H7 (cell line): ENCODE results near the gene TWNK. TPM values are rescaled to one million over a fixed set of nuclear protein-coding genes. Genes with fewer than 3 reads are reported as not detected.
"Not testable (repeated sequence)": the region's sequence is repeated elsewhere in the genome, so short reads cannot be mapped to it uniquely, and the experiment has no call there.

Experiments used
- DNase-seq: peaks from one replicate; pipeline ENCODE4 v3.0.0; 2012
- H3K27me3 ChIP-seq: 2 replicates; pipeline ENCODE4 v1.6.0; 2011; ENCODE audit warnings: mild to moderate bottlenecking, low read length; ENCODE audit not compliant: control insufficient read depth, insufficient read depth
- H3K36me3 ChIP-seq: replicated peaks from 2 replicates; pipeline ENCODE4 v1.5.1; 2011; ENCODE audit warnings: low read length; ENCODE audit not compliant: control insufficient read depth, insufficient read depth
- H3K4me3 ChIP-seq: 2 replicates; pipeline ENCODE4 v1.5.1; 2011; ENCODE audit warnings: low read depth, mild to moderate bottlenecking, control low read depth, low read length, moderate library complexity; ENCODE audit not compliant: insufficient read depth
- total RNA-seq: library from RNA; depleted of rRNA; stranded (reverse); fragments of >200 nt; shearing (Covaris generic); gene quantifications from 2 replicates; pipeline ENCODE4 v1.2.3, GENCODE V29; 2014

The TWNK gene
- total RNA-seq, 1 experiment from 2014 or later = 16.0 TPM

DNA sequence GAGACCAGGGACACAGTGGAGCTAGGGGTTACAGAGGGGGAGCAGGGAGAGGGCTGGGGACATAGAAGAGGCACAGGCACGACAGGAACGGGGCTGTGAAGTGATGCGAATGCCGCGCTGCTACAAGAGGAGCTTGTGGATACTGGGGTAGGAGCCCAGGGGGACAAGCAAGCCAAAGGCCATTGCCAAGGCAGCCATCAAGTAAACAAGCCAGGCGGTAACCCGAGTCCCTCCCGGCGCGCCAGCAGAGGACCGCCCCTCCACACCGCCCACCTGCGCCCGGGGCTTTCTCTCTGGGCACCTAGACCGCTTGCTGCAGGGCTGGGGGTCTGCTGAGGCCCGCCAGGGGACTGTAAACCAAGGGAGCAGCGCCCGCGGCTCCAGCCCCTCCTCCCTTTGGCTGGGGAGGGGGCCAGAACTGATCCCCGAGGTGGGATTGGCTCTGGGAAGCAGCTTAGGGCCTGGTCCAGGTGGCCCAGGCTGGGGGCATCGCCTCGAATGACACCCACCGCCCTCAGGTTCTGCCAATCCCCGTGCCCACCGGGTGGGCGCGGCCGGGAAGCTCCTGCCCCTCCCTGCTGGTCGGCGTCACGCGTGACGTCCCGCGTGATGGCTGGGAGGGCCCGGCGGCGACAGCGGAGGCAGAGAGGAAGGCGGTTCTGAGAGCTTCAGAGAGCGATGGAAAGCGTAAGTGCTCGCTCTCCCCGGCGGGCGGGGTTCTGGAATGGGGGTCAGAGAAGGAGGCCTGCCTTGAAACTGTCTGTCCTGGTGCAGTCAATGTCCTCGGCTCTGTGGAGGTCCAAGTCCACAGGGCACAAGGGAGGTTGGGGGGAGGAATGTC is 44.7 kb downstream of the TWNK start:
- Histone ChIP-seq H3K27me3 (peaks cover 28% of the 10 kb centered on the region), H3K4me3 (peak overlapping the region; percentile 53), H3K36me3 (no peaks in the 10 kb centered on the region)
- DNase-seq = peak; percentile 89

DNA sequence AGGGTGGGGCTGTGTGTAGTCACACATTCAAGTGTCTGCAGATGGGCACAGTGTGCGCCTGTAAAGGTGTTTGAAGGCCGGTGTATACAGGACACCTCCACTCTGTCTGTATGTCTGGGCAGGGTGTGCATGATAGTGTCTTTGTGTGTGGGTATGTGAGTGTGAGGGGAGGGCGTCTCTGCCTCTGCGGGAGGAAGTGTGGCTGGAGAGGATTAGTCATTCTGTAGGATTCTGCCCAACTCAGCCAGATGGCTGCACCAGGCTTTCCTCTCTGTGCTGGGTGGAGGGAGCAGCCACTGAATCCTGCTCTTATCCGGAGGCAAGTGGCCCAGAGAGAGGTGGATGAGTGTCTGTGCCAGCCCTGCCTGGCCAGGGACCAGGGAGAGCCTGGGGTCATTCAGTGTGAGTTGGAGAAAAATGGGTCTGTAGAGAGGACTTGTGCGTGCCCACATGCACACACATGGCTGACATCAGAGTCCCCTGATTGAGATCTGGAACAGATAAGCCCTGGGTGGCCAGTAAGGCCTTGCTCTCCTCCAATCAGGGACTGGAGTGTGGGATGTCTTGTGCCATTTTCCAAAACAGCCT is 45.4 kb downstream of the TWNK start:
- peak; percentile 52 for DNase-seq
- H3K4me3 ChIP-seq = peak overlapping the region; percentile 53; the same call in 1 of the 2 replicates
- peaks cover 28% of the 10 kb centered on the region for H3K27me3 ChIP-seq

DNA sequence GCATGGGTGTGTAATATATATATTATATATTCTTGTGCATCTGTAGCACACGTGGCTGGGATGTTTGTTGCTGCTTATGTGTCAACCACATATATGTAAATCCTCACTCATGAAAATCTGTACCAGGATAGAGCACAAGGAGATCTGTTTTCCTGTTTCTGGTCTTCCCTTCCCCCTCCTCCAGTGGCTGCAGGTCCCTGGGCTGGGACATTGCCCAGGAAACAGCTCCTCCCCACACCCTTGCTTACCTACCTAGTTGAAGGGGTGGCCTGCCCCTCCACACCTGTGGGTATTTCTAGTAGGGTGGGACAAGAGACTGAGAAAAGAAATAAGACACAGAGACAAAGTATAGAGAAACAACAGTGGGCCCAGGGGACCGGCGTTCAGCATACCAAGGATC is 45.9 kb downstream of the TWNK start:
- Histone ChIP-seq H3K4me3 (no peak overlapping the region), H3K36me3 (no peaks in the 10 kb centered on the region), H3K27me3 (peaks cover 28% of the 10 kb centered on the region)
- DNase-seq = peak; percentile 11

More for the DNA sequence above, 45.4 kb downstream of the TWNK start:
- H3K36me3 ChIP-seq = no peaks in the 10 kb centered on the region

DNA sequence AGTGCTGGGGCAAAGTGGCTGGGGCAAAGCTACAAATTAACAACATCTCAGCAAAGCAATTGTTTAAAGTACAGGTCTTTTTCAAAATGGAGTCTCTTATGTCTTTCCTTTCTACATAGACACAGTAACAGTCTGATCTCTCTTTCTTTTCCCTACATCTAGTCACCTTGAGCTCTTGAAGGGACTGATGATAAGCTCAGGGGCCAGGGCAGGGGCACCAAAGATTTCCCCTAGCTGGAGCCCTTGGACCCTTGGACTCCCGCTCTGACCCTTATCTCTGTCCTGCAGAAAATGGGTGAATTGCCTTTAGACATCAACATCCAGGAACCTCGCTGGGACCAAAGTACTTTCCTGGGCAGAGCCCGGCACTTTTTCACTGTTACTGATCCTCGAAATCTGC is 47.1 kb downstream of the TWNK start:
- peaks cover 26% of the 10 kb centered on the region for H3K27me3 ChIP-seq
- DNase-seq = peak; percentile 11

DNA sequence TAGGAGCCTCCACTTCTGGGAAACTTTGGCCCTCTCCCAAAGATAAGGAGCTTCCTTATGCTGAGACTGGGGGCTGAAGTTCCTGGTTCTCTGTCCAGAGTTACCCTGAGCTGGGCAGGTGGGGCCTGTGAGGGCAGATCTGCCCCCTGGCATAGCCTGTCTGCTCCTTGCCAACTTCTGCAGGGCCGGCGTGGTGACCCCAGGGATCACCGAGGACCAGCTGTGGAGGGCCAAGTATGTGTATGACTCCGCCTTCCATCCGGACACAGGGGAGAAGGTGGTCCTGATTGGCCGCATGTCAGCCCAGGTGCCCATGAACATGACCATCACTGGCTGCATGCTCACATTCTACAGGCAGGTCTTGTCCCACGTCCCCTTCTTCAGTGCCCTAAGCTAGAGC is 48.0 kb downstream of the TWNK start:
- Histone ChIP-seq H3K36me3 (no peaks in the 10 kb centered on the region), H3K27me3 (peaks cover 21% of the 10 kb centered on the region), H3K4me3 (no peak overlapping the region)
- peak; percentile 28 for DNase-seq

More for the DNA sequence above, 47.1 kb downstream of the TWNK start:
- H3K4me3 ChIP-seq, H3K36me3 ChIP-seq: not testable (repeated sequence)

DNA sequence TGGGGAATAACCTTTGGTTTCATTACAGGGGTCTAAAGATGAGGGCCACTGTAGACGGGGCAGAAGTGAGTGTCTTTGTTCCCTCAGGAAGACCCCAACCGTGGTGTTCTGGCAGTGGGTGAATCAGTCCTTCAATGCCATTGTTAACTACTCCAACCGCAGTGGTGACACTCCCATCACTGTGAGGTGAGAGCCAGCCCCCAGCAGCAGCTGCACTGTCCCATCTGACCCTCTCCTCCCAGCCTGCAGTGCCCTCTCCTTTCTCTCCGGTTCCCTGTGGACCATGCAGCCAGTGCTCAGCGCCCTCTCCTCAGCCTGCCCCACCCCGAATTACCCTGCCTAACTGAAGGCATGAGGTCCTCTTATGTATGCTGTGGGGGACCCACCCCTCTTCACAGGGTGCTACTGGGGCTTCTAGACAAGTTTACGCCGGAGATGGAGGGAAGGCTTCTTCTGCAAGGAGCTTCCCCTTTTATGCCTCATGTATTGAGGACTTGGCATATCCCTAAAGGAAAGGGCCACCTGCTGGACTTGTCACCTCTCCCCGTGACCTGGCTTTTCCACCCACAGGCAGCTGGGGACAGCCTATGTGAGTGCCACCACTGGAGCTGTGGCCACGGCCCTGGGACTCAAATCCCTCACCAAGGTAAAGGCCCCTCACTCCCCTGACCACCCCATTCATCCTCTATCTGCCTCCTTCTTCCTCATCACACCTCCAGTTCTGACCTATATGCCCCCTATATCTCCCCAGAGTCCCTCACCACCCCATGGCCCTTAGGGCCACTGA is 48.8 kb downstream of the TWNK start:
- Histone ChIP-seq H3K27me3 (peaks cover 20% of the 10 kb centered on the region), H3K4me3 (no peak overlapping the region), H3K36me3 (no peaks in the 10 kb centered on the region)
- peak; percentile 24 for DNase-seq

DNA sequence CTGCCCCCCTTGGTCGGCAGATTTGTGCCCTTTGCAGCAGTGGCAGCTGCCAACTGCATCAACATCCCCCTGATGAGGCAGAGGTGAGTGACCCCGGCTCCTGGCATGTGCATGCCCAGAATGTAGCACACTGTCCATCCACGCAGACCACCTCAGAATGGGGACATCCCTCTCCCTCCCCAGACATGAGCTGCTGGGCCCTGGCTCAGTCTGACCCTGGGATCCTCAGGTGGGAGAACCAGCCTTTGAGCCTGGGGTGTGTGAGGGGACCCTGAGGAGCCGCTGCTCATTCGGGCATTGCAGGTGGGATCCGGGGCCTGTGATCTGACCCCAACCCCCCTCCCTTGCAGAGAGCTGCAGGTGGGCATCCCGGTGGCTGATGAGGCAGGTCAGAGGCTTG is 49.4 kb downstream of the TWNK start:
- no peaks in the 10 kb centered on the region for H3K36me3 ChIP-seq
- DNase-seq = no peak
- H3K4me3 ChIP-seq = no peak overlapping the region
- H3K27me3 ChIP-seq = peaks cover 13% of the 10 kb centered on the region

DNA sequence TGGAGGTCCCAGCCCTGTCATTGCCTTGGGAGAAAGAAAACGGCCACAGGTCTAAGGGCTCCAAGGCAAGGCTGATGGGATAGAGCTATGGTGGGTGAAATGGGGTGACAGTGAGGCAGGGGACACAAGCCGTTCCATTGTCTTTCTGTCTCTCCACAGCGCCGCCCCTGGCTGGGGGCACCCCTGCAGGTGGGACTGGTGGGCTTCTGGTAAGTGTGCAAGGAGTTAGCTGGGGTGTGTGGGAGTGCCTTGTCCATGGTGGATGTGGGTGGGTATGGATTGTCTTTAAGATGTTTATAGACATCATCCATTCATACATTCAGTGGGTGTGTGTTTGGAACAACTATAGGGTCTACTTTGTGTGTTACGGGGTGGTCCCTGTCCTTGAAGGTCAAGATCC is 51.1 kb downstream of the TWNK start:
- Histone ChIP-seq H3K27me3 (peaks cover 3% of the 10 kb centered on the region), H3K4me3 (no peak overlapping the region), H3K36me3 (no peaks in the 10 kb centered on the region)
- peak; percentile 73 for DNase-seq

DNA sequence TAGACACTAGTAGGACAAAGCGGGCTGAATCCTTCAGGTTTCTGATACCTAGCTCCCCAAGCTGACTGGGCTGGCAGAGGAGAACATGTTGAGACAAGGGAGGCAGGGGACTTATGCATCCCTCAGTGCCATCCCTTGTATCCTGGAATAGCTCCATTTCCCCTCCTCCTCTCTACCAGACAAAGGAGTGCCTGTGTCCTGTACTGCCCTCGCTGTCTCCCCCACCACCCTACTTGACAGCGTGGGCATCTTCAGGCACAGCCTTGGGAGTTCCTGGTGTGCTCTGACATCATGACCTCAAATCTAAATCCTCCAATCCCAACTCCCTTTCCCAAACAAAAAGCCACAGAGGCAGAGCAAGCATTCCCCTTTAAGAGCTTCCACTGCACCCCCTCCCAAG is 52.7 kb downstream of the TWNK start:
- Histone ChIP-seq H3K27me3 (peaks cover 6% of the 10 kb centered on the region), H3K4me3 (no peak overlapping the region), H3K36me3 (no peaks in the 10 kb centered on the region)
- DNase-seq = peak; percentile 6

DNA sequence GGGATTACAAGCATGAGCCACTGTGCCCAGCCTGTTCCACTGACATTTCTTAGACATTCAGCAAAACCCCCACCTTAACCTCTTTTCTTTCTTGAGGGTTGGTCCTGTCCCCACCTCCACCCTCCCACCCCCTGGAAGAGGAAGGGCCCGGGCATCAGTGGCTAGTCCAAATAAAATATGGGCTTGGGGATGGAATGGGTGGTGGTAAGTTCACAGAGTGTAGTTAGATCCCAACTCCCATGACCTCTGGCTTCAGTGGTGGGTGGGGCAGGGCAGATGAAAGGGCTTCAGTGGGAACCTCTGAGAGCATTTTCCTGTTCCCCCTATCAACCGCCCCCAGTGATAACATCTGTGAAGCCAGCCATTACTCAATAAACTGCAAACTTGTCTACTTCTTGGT is 53.5 kb downstream of the TWNK start:
- Histone ChIP-seq H3K36me3 (no peaks in the 10 kb centered on the region), H3K27me3 (peaks cover 13% of the 10 kb centered on the region), H3K4me3 (no peak overlapping the region)
- DNase-seq = no peak

DNA sequence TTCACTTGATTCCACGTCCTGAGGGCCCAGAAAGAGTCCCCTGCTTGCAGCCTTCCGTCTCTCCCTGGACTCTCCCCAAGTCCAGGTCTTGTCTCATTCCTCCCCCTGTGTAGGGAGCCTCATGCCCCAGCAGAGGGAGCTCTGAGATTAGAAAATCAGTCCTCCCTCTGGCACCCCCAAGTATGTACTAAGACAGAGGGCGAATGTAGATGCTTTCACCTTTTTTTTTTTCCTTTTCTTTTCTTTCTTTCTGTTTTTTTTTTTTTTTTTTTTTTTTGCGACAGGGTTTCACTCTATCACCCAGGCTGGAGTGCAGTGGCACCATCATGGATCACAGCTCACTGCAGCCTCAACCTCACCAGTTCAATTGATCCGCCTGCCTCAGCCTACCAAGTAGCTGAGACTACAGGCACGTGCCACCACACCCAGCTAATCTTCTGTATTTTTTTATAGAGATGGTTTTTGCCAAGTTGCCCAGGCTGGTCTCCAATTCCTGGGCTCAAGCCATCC is 54.0 kb downstream of the TWNK start:
- Histone ChIP-seq H3K27me3 (peaks cover 18% of the 10 kb centered on the region), H3K36me3 (no peaks in the 10 kb centered on the region), H3K4me3 (no peak overlapping the region)
- peak; percentile 89 for DNase-seq

DNA sequence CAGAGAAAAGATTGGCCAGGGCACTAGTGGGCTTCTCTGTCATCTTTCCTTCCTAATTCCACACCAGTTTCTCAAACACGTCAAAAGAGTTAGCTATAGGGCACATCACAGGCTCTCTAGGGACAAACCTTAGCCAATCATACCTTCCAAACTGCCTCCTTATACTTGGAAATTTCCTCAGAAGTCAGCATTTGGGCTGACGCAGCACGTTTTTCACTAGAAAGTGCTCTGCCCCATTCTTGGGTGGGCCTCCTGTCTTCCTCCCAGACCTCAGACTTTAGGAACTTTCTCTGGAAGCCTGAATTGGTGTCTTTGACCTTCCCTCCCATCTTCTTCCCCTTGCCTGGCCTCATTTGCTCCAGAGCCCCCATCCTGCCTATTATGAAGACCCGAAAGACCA is 54.8 kb downstream of the TWNK start:
- Histone ChIP-seq H3K27me3 (peaks cover 26% of the 10 kb centered on the region), H3K4me3 (no peak overlapping the region), H3K36me3 (no peaks in the 10 kb centered on the region)
- no peak for DNase-seq

DNA sequence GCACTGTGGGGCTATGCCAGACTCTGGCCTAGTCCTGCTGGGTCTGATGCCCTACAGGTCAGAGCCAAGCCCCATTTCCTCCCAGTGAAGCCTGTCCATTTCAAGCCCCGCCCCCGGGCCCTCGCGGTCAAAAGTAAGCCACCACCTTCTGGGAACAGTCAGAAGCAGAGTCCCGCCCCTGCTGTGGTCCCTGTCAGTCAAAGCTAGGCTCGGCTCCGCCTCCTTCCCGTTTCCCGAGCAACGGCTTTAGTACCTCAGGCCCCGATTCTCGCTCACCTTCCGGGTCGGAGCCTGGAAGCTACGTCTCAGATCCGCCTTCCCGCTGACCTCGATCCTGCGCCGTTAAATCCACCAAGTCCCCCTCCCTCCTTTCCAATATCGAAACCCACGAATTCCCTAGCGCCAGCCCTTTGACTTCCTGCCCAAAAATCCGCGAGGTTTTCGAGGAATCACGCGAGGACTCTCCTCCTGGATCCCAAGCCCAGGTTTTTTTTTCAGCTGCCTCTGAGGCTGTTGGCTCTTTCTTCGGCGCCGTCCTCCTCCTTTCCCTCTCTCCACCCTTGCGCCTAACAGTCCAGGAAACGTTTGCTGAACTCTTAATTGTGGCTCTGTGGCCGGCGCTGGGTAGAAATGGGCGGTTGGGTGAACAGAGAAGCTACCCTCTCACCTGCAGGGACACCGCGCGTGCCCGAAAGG is 55.5 kb downstream of the TWNK start:
- Histone ChIP-seq H3K27me3 (peaks cover 33% of the 10 kb centered on the region), H3K36me3 (no peaks in the 10 kb centered on the region), H3K4me3 (peak overlapping the region; percentile 66)
- DNase-seq = peak; percentile 91

DNA sequence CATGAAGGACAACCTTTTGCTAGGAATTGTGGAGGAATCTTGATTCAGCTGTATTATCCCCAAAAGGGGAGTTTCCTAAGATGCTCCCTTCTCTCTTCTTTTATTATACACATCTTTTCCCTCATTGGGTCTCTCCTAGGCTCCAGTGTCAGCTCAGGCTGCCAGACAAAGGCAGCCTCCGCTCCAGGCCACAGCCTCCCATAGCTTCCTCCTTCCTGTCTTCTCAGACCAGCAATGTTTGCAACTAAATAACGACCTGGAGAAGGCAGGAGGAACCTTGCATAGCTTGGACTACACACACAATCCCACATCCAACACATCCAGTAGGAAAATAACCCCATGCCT is 56.0 kb downstream of the TWNK start:
- peaks cover 38% of the 10 kb centered on the region for H3K27me3 ChIP-seq

More for the DNA sequence above, 56.0 kb downstream of the TWNK start:
- no peaks in the 10 kb centered on the region for H3K36me3 ChIP-seq
- H3K4me3 ChIP-seq = peak overlapping the region; percentile 66
- no peak for DNase-seq
